HG03139 (cell line): ENCODE data around the gene ATF5.

Experiments
- ATAC-seq: cut with Tn5 transposase; IDR thresholded peaks from one replicate; pipeline ENCODE4 v1.9.1; 2021; ENCODE audit not compliant: unreplicated experiment

Gene ATF5

DNA sequence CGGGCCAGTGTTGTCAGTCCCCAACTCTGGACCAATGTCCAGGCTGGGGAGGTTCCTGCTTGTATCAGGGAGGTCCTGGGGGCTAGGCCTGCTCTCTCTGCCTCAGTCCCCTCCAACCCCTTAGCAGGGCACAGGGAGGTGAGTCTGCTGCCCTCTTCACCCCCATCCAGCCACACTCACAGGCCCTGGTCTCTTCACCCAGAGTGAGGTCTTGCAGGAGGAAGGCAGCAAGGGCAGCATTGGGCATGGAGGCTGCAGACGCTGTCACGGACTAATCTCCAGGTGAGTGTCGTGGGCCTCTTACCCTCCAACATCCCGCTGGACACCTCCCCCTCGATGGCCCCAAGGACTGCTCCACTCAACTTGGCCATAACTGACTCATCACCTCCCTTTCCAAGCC is 43.8 kb downstream of the ATF5 start:
- ATAC-seq = no peak

DNA sequence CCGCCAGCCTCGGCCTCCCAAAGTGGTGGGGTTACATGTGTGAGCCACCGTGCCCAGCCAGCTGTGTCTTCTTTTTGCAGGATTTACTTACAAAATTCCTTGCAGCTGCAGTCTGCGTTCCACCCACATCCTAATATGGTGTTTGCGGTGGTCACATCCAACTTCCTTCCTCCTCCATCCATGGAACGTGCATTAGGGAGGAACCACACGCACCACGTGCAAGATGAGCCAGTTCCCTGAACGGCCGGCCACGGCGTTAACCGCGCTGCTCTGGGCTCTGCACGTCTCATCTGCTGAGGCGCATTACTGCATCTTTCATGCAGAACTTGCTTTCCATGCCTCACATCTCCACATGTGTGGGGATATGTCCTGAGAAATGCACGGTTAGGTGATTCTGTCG is 45.0 kb downstream of the ATF5 start:
- no peak for ATAC-seq

DNA sequence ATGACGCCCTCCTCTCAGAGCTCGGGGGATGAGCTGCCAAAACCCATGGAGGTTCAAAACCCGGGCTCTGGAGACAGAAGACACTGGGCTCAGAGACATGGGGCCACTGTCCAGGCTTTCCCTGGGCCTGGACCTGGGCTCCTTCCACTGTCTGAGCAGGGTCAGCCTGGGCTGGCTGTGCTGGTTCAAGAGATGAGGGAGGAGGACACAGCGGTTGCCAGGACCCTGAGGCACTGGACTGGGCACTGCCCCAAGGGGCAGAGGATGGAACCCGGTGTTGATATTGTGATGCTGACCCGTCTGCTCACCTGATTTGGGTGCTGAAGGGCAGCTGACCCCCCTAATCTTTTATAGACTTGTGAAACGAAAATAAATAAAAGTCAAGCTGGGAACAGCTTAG is 46.0 kb downstream of the ATF5 start:
- no peak for ATAC-seq

DNA sequence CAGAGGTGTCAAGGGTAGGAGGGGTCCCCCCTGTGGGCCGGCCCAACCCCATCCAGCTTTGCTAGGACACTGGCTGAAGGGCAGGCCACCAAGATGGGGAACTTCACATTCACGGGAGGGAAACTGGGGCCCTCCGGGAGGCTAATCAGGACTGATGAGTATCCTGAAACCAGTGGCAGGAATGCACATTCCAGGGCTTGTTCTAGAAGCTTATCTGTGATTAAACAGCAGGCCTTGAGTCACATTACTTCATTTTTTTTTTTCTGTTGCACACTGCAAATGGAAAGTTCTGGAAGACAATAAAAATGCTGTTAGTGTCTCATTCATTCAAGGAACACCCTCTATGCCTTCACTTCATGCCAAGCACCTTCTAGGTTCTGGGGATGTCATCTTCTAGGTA is 47.5 kb downstream of the ATF5 start:
- no peak for ATAC-seq

DNA sequence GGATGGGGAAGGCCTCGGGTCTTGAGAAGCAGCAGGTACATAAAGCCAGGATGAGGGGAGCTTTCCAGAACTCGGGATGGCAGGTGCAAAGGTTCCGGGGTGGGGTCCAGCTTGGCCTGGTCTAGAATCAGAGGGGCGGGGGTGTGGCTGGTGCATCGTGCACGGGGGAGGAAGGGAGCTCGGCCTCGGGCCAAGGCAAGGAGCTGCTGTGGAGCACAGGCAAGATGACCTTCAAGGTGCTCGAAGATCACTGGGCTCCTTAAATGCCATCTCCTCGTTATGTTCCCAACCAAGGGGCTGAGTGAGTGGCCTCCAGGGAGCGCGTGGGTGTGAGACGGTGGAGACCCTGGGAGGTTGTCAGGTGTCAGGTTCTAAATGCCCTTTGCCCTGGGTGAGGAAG is 48.1 kb downstream of the ATF5 start:
- ATAC-seq = no peak

DNA sequence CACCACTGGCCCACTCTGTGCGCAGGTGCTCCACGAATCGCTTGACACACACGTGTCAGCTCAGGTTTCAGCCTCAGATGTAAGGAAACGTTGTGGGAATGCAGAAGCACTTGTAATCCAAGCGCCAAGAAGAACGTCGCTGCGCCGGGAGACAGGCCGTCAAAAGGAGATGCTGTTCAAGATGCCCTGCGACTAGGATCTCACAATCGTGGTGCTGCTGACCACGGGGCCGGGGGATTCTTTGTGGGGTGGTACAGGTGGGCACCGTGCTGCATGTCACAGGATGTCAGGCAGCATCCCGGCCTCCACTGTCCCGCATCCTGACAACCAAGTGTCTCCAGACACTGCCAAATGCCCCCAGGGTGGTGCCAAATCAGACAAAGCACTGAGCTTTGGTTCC is 48.9 kb downstream of the ATF5 start:
- no peak for ATAC-seq

DNA sequence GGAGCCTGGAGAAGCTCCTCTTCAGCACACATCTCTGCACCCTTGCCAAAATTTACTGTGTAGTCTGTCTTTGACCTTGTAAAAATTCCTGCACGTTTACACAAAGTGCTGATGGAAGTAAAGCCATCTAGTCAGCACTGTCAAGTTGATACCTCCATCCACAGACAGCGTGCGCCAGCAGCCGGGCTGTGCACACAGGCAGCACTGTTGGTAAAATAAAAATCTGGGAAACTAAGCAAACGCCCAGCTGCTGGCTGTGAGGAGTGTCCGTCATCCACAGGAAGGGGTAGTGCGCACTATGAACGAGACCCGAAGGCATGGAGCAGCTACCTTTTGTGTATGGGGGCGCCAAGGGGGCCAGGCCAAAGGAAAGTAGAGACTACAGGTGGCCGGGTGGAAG is 49.3 kb downstream of the ATF5 start:
- no peak for ATAC-seq

DNA sequence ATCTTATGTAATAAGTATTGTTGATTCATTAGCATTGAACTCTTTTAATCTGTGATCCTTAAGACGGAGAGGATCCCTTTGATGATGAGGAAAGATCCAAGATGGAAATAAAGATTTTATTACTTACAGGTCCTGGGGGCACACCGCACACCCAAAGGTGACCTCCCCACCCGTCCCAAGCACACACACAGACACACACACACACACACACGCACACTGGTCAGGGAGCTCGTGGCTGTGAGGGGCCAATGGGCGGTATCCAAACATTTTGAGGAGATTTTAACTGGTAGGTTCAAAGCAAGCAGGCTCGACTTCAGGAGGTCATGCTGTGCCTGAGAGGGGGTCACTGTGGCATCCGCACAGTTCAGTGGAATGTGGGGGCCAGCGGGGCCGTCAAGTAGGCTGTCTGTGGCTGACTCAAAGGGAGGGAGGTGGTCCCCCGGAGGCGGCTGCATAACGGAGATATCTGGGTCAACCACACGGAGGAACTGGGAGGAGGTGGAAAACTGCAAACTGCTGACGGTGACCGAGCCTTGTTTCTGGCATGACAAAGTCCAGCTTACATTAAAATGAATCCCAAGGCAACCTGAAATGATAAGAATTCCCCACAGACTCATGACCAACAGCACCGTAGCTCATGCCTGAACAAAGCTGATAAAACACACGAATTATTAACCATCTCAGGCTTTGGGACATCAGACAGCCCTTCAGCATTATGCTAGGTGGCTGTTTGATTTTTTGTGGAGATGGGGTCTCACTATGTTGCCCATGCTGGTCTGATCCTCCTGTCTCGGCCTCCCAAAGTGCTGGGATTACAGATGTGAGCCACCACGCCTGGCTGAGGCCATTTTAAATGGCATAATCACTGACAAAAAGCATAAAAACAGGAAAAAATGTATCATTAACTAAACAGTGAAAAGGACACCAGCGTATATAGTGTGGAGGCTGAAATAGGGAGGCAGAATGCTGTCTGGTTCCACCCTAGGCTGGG is 52.9 kb downstream of the ATF5 start:
- no peak for ATAC-seq
